Neural cell (in vitro differentiated cells): ENCODE data around the gene RELT. TPM values are rescaled to one million over a fixed set of nuclear protein-coding genes. Genes with fewer than 3 reads are reported as not detected.

Experiments used
- H2AFZ ChIP-seq: fragments of 200-600, 300-800 bp; sonication (generic), shearing (Covaris generic); 2 replicates; pipeline ENCODE4 v1.6.0; 2014; ENCODE audit warnings: low read depth, mild to moderate bottlenecking, antibody characterized with exemption, low read length, moderate library complexity
- H3F3A ChIP-seq: fragments of 200-600 bp; shearing (Covaris generic); 2 replicates; pipeline ENCODE4 v1.6.1; 2016; ENCODE audit warnings: mild to moderate bottlenecking, moderate library complexity, mixed read lengths, antibody characterized with exemption, low read length; ENCODE audit not compliant: insufficient read depth, poor library complexity, severe bottlenecking
- H3K27ac ChIP-seq: fragments of 200-600, 300-800 bp; sonication (generic), shearing (Covaris generic); 2 replicates; pipeline ENCODE4 v1.5.1; 2014; ENCODE audit warnings: mild to moderate bottlenecking, low read length, moderate library complexity
- H3K27me3 ChIP-seq: fragments of 300-800, 200-600 bp; sonication (generic), shearing (Covaris generic); 2 replicates; pipeline ENCODE4 v1.6.0; 2014; ENCODE audit warnings: mild to moderate bottlenecking, low read depth, low read length, moderate library complexity; ENCODE audit not compliant: insufficient read depth
- H3K36me3 ChIP-seq: fragments of 300-800, 200-600 bp; sonication (generic), shearing (Covaris generic); 2 replicates; pipeline ENCODE4 v1.5.1; 2014; ENCODE audit warnings: mild to moderate bottlenecking, antibody characterized with exemption, low read length, moderate library complexity; ENCODE audit not compliant: insufficient read depth
- H3K4me2 ChIP-seq: fragments of 300-800, 200-600 bp; sonication (generic), shearing (Covaris generic); 2 replicates; pipeline ENCODE4 v1.6.0; 2014; ENCODE audit warnings: mild to moderate bottlenecking, low read length
- H3K4me3 ChIP-seq: fragments of 300-800, 200-600 bp; sonication (generic), shearing (Covaris generic); 2 replicates; pipeline ENCODE4 v1.5.1; 2014; ENCODE audit warnings: mild to moderate bottlenecking, low read length, moderate library complexity
- H3K79me2 ChIP-seq: fragments of 200-600 bp; shearing (Covaris generic); replicated peaks from 2 replicates; pipeline ENCODE4 v1.6.0; 2014; ENCODE audit warnings: mild to moderate bottlenecking, low read length, moderate library complexity; ENCODE audit not compliant: insufficient read depth
- H3K9ac ChIP-seq: fragments of 300-800, 200-600 bp; sonication (generic), shearing (Covaris generic); 2 replicates; pipeline ENCODE4 v1.6.1; 2016; ENCODE audit warnings: mild to moderate bottlenecking, low read length, mixed read lengths
- H3K9me2 ChIP-seq: fragments of 200-600 bp; shearing (Covaris generic); 2 replicates; pipeline ENCODE4 v1.6.1; 2016; ENCODE audit warnings: mild to moderate bottlenecking, low read length, mixed read lengths; ENCODE audit not compliant: insufficient read depth
- H3K9me3 ChIP-seq: fragments of 200-600, 300-800 bp; sonication (generic), shearing (Covaris generic); 2 replicates; pipeline ENCODE4 v1.6.1; 2016; ENCODE audit warnings: mild to moderate bottlenecking, mixed run types, low read length, moderate library complexity, mixed read lengths
- H4K20me1 ChIP-seq: fragments of 200-600 bp; shearing (Covaris generic); 2 replicates; pipeline ENCODE4 v1.6.1; 2016; ENCODE audit warnings: mild to moderate bottlenecking, mixed run types; ENCODE audit not compliant: insufficient read depth
- EP300 ChIP-seq: fragments of 450-650 bp; conservative IDR thresholded peaks from 2 replicates; pipeline ENCODE4 v1.6.1; 2014; ENCODE audit warnings: antibody characterized with exemption, mild to moderate bottlenecking, moderate library complexity; ENCODE audit not compliant: poor library complexity, severe bottlenecking
- EZH2 ChIP-seq: fragments of 200-600, 300-800 bp; shearing (Covaris generic), sonication (generic); IDR thresholded peaks from 2 replicates; pipeline ENCODE4 v1.6.1; 2014; ENCODE audit warnings: antibody characterized with exemption, low read length, borderline replicate concordance, mild to moderate bottlenecking; ENCODE audit not compliant: insufficient read depth, poor library complexity, severe bottlenecking
- MXI1 ChIP-seq: fragments of 450-650 bp; conservative IDR thresholded peaks from 2 replicates; pipeline ENCODE4 v1.6.1; 2014; ENCODE audit warnings: antibody characterized with exemption, mild to moderate bottlenecking; ENCODE audit not compliant: poor library complexity, severe bottlenecking
- POLR2AphosphoS5 ChIP-seq: IDR thresholded peaks from 2 replicates; pipeline ENCODE4 v1.6.1; 2012
- RAD21 ChIP-seq: fragments of 450-650 bp; conservative IDR thresholded peaks from 2 replicates; pipeline ENCODE4 v1.6.1; 2014; ENCODE audit warnings: antibody characterized with exemption, mild to moderate bottlenecking, moderate library complexity
- SMC3 ChIP-seq: fragments of 450-650 bp; conservative IDR thresholded peaks from 2 replicates; pipeline ENCODE4 v1.6.1; 2014; ENCODE audit warnings: antibody characterized with exemption, mild to moderate bottlenecking, moderate library complexity; ENCODE audit not compliant: poor library complexity
- TAF1 ChIP-seq: IDR thresholded peaks from 2 replicates; pipeline ENCODE4 v1.6.1; 2012; ENCODE audit warnings: low read depth
- polyA plus RNA-seq: library from polyadenylated mRNA; depleted of rRNA; stranded (reverse); fragments of >200 nt; gene quantifications from 2 replicates; pipeline ENCODE4 v1.2.3, GENCODE V29; 2014
- TF ChIP-seq, protein P1 (sequence below): IDR thresholded peaks from 2 replicates; pipeline ENCODE4 v1.6.1; 2012; ENCODE audit warnings: borderline replicate concordance
- TF ChIP-seq, protein P2 (sequence below): fragments of 450-650 bp; IDR thresholded peaks from 2 replicates; pipeline ENCODE4 v1.5.1; 2014; ENCODE audit warnings: antibody characterized with exemption, mild to moderate bottlenecking, moderate library complexity; ENCODE audit not compliant: poor library complexity, severe bottlenecking

The RELT gene
- polyA plus RNA-seq, 1 donor from 2014 or later, result 12.4 TPM

DNA sequence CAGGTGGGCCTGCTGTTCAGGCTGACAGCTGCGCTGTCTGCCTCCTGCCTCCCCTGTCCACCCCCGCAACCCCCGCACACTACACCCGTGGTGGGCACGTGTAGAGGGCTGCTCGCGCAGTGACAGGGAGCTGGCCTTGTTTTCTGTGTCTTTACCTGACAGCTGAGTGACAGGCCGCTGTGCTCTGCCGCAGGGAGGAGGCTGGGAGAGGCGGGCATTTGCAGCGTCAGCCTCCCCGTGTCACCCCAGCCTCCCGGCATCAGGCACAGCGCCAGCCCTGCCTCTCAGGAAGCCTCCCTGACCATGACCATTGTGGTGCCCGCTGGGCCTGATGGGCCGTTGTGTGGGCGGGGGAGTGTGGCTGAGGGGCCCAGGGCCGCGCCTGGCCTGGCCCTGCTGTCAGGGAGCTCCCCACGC lies 32.0 kb upstream of the RELT start:
- Histone ChIP-seq H3K4me2 (peak overlapping the region; percentile 39), H3K9ac (peak overlapping the region; percentile 65), H3K27ac (peak overlapping the region; percentile 74), H3K9me2 (no peaks in the 10 kb centered on the region), H2AFZ (peak overlapping the region; percentile 21), H3K4me3 (peak overlapping the region; percentile 52), H3K79me2 (peaks cover 7% of the 10 kb centered on the region), H3K36me3 (no peaks in the 10 kb centered on the region), H3F3A (no peaks in the 10 kb centered on the region), H3K9me3 (no peaks in the 10 kb centered on the region), H4K20me1 (no peaks in the 10 kb centered on the region), H3K27me3 (no peaks in the 10 kb centered on the region)
- TF ChIP-seq, protein P1, sequence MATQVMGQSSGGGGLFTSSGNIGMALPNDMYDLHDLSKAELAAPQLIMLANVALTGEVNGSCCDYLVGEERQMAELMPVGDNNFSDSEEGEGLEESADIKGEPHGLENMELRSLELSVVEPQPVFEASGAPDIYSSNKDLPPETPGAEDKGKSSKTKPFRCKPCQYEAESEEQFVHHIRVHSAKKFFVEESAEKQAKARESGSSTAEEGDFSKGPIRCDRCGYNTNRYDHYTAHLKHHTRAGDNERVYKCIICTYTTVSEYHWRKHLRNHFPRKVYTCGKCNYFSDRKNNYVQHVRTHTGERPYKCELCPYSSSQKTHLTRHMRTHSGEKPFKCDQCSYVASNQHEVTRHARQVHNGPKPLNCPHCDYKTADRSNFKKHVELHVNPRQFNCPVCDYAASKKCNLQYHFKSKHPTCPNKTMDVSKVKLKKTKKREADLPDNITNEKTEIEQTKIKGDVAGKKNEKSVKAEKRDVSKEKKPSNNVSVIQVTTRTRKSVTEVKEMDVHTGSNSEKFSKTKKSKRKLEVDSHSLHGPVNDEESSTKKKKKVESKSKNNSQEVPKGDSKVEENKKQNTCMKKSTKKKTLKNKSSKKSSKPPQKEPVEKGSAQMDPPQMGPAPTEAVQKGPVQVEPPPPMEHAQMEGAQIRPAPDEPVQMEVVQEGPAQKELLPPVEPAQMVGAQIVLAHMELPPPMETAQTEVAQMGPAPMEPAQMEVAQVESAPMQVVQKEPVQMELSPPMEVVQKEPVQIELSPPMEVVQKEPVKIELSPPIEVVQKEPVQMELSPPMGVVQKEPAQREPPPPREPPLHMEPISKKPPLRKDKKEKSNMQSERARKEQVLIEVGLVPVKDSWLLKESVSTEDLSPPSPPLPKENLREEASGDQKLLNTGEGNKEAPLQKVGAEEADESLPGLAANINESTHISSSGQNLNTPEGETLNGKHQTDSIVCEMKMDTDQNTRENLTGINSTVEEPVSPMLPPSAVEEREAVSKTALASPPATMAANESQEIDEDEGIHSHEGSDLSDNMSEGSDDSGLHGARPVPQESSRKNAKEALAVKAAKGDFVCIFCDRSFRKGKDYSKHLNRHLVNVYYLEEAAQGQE, result peak; percentile 50
- TF ChIP-seq EP300, result peak; percentile 93
- TF ChIP-seq POLR2AphosphoS5, result peak; percentile 79
- TF ChIP-seq SMC3, result no peak
- TF ChIP-seq, protein P2, sequence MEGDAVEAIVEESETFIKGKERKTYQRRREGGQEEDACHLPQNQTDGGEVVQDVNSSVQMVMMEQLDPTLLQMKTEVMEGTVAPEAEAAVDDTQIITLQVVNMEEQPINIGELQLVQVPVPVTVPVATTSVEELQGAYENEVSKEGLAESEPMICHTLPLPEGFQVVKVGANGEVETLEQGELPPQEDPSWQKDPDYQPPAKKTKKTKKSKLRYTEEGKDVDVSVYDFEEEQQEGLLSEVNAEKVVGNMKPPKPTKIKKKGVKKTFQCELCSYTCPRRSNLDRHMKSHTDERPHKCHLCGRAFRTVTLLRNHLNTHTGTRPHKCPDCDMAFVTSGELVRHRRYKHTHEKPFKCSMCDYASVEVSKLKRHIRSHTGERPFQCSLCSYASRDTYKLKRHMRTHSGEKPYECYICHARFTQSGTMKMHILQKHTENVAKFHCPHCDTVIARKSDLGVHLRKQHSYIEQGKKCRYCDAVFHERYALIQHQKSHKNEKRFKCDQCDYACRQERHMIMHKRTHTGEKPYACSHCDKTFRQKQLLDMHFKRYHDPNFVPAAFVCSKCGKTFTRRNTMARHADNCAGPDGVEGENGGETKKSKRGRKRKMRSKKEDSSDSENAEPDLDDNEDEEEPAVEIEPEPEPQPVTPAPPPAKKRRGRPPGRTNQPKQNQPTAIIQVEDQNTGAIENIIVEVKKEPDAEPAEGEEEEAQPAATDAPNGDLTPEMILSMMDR, result no peak
- no peak for TF ChIP-seq EZH2
- peak; percentile 54 for TF ChIP-seq MXI1

DNA sequence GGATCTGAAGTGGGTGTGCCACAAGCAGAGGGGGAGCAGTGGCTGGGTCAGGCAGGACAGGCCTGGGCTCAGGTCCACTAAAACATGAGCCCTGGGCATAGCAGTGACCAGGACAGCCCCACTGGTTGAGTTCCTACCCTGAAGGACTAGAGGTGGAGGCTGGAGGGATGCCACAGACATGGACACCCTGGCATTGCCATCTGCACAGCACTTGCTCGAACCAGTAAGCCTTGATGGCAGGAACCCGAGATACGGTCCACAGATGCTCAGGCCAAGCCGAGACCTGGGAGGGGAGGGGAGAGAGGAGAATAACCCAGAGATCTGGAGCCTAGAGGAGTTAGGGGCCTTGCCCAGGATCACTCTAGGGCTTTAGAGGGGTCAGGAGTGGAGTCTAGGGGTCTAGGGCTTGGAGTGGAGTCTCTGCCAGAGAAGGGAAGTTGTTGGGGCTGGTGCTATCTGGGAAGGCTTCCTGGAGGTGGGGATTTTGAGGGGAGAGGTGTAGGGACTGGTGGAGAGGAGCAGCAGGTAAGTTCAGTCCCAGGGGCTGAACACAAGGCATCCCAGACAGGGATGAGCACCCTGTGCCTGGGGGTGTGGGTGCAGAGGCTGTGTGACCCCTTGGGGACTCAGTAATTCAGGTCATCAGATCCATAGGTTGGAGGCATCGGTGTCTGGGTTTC lies 30.6 kb upstream of the RELT start:
- H3K79me2 ChIP-seq, result peaks cover 7% of the 10 kb centered on the region
- TF ChIP-seq, protein P2, result no peak
- TF ChIP-seq MXI1 (no peak), POLR2AphosphoS5 (no peak), TAF1 (no peak), EZH2 (no peak), EP300 (no peak), RAD21 (no peak), SMC3 (no peak)
- TF ChIP-seq, protein P1, result no peak
- no peaks in the 10 kb centered on the region for H3K36me3 ChIP-seq
- H3K27ac ChIP-seq, result no peak overlapping the region
- no peak overlapping the region for H3K4me3 ChIP-seq
- no peak overlapping the region for H3K4me2 ChIP-seq
- no peak overlapping the region for H3K9ac ChIP-seq
- H3F3A ChIP-seq, result no peaks in the 10 kb centered on the region
- H4K20me1 ChIP-seq, result no peaks in the 10 kb centered on the region
- no peak overlapping the region for H2AFZ ChIP-seq
- no peaks in the 10 kb centered on the region for H3K27me3 ChIP-seq
- H3K9me3 ChIP-seq, result no peaks in the 10 kb centered on the region
- no peaks in the 10 kb centered on the region for H3K9me2 ChIP-seq
